Trophoblast cell (in vitro differentiated cells and primary cell): Measurements from ENCODE around the gene PRDM11.

Experiments
- DNase-seq, 2 donors: peaks; one replicate each; pipeline ENCODE4 v3.0.0-alpha.2; 2016
- H2AFZ ChIP-seq: 2 replicates; pipeline ENCODE4 v1.6.1; 2013; ENCODE audit warnings: low read length, moderate library complexity, mild to moderate bottlenecking; ENCODE audit not compliant: insufficient read depth, poor library complexity
- H2AK5ac ChIP-seq: 2 replicates; pipeline ENCODE4 v1.6.1; 2013; ENCODE audit warnings: mild to moderate bottlenecking, low read length
- H2BK120ac ChIP-seq: 2 replicates; pipeline ENCODE4 v1.6.1; 2013; ENCODE audit warnings: low read length, mild to moderate bottlenecking, moderate library complexity; ENCODE audit not compliant: insufficient read depth, poor library complexity
- H2BK12ac ChIP-seq: 2 replicates; pipeline ENCODE4 v1.6.1; 2013; ENCODE audit warnings: mild to moderate bottlenecking, low read length, moderate library complexity
- H2BK5ac ChIP-seq: 2 replicates; pipeline ENCODE4 v1.6.1; 2013; ENCODE audit warnings: low read length, low read depth, moderate library complexity, mild to moderate bottlenecking; ENCODE audit not compliant: poor library complexity
- H3K14ac ChIP-seq: 2 replicates; pipeline ENCODE4 v1.6.1; 2013; ENCODE audit warnings: mild to moderate bottlenecking, low read length
- H3K18ac ChIP-seq: 2 replicates; pipeline ENCODE4 v1.6.1; 2013; ENCODE audit warnings: mild to moderate bottlenecking, low read length
- H3K23ac ChIP-seq: 2 replicates; pipeline ENCODE4 v1.6.1; 2013; ENCODE audit warnings: low read length
- H3K27ac ChIP-seq: 2 replicates; pipeline ENCODE4 v1.5.1; 2013; ENCODE audit warnings: low read depth, mild to moderate bottlenecking, inconsistent platforms, low read length, moderate library complexity
- H3K27me3 ChIP-seq: 2 replicates; pipeline ENCODE4 v1.6.1; 2013; ENCODE audit warnings: inconsistent platforms, mild to moderate bottlenecking, low read length, moderate library complexity; ENCODE audit not compliant: insufficient read depth
- H3K36me3 ChIP-seq, 2 experiments: 1 replicate in 1 of 2; 2 replicates in 1 of 2; pipeline ENCODE4 v1.6.1; 2013; ENCODE audit warnings: low read length in 2 of 2, mild to moderate bottlenecking in 2 of 2, moderate library complexity in 1 of 2; ENCODE audit not compliant: insufficient read depth in 2 of 2, control insufficient read depth in 1 of 2
- H3K4ac ChIP-seq: 2 replicates; pipeline ENCODE4 v1.6.1; 2013; ENCODE audit warnings: low read depth, mild to moderate bottlenecking, low read length, moderate library complexity
- H3K4me1 ChIP-seq, 2 experiments: 1 replicate in 1 of 2; 2 replicates in 1 of 2; pipeline ENCODE4 v1.6.1; 2013; ENCODE audit warnings: low read length in 2 of 2, mild to moderate bottlenecking in 2 of 2, moderate library complexity in 1 of 2; ENCODE audit not compliant: insufficient read depth in 2 of 2, control insufficient read depth in 1 of 2
- H3K4me2 ChIP-seq: 2 replicates; pipeline ENCODE4 v1.6.1; 2013; ENCODE audit warnings: inconsistent platforms, mild to moderate bottlenecking, low read length, moderate library complexity
- H3K4me3 ChIP-seq: 2 replicates; pipeline ENCODE4 v1.5.1; 2013; ENCODE audit warnings: mild to moderate bottlenecking, low read depth, low read length, inconsistent platforms
- H3K79me1 ChIP-seq: one replicate; pipeline ENCODE4 v1.6.1; 2013; ENCODE audit warnings: low read length
- H3K79me2 ChIP-seq: 2 replicates; pipeline ENCODE4 v1.6.1; 2013; ENCODE audit warnings: low read length, mild to moderate bottlenecking; ENCODE audit not compliant: control insufficient read depth, insufficient read depth, poor library complexity
- H3K9ac ChIP-seq: 2 replicates; pipeline ENCODE4 v1.6.1; 2013; ENCODE audit warnings: mild to moderate bottlenecking, low read length
- H3K9me3 ChIP-seq: 2 replicates; pipeline ENCODE4 v1.6.1; 2013; ENCODE audit warnings: low read depth, mild to moderate bottlenecking, control low read depth, inconsistent platforms, low read length; ENCODE audit not compliant: insufficient read depth
- H4K12ac ChIP-seq: 2 replicates; pipeline ENCODE4 v1.6.1; 2013; ENCODE audit warnings: low read depth, mild to moderate bottlenecking, low read length, moderate library complexity
- H4K8ac ChIP-seq: 2 replicates; pipeline ENCODE4 v1.6.1; 2013; ENCODE audit warnings: low read depth, mild to moderate bottlenecking, low read length, moderate library complexity
- H4K91ac ChIP-seq: one replicate; pipeline ENCODE4 v1.6.1; 2013; ENCODE audit warnings: low read depth, mild to moderate bottlenecking, low read length, moderate library complexity
- WGBS: extraction: QIAGEN DNeasy Blood & Tissue Kit; methylation state at CpG from one replicate; pipeline ENCODE4 v1.1.7; 2013; ENCODE audit warnings: missing lambda C conversion rate; ENCODE audit not compliant: insufficient read length, insufficient coverage; ENCODE audit errors: extremely low coverage; 5-methylcytosine and 5-hydroxymethylcytosine counted together

Gene PRDM11

DNA sequence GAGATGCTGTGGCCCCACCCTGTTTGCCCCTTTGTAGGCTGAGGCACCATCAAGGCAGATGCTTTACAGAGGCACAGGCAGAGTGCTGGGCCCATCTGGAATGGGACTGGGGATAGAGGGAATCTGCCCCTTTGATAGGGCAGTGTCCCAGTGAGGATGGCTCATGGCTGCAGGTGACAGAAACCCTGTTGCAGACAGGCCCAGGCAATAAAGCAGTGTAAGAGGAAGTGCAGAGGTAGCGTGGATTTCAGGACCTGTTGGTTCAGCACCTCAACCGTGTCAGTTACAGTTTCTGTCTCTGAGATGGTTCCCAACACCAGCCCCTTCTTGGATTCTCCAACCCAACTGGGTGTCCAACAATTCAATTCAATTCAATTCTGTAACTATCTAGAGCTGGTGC is 25.1 kb downstream of the PRDM11 start:
- Histone ChIP-seq H3K36me3 (no peaks in the 10 kb centered on the region), H3K4me1 (no peaks in the 10 kb centered on the region), H3K4me3 (no peak overlapping the region), H2BK12ac (no peak overlapping the region), H4K12ac (no peak overlapping the region), H3K4me2 (no peak overlapping the region), H3K18ac (no peak overlapping the region), H3K14ac (no peak overlapping the region), H2BK5ac (no peak overlapping the region), H4K8ac (no peak overlapping the region), H3K79me2 (no peaks in the 10 kb centered on the region), H3K9ac (no peak overlapping the region), H3K27me3 (no peaks in the 10 kb centered on the region), H3K27ac (no peak overlapping the region), H3K23ac (no peak overlapping the region), H4K91ac (no peak overlapping the region), H3K4ac (no peak overlapping the region), H3K79me1 (no peaks in the 10 kb centered on the region), H3K9me3 (no peaks in the 10 kb centered on the region), H2AFZ (no peak overlapping the region), H2BK120ac (no peak overlapping the region), H2AK5ac (no peak overlapping the region)
- no peak for DNase-seq
- no CpG with 5 or more reads among the region's 2 CpGs for WGBS

DNA sequence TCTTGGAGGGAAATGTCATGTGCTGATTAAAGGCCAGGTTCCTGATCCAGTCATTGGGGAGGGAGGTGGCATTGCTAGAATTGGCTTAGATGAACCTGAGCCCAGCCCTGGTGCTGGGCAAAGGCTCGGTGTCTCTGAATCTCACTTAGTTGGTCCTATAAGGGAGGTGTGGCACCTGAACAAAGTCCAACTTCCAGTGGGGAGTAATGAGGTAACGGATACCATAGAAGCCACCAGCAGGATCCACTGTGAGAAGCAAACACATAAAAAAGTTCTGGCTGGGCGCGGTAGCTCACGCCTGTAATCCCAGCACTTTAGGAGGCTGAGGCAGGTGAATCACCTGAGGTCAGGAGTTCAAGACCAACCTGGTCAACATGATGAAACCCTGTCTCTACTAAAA is 26.6 kb downstream of the PRDM11 start:
- H2BK12ac ChIP-seq: no peak overlapping the region
- no peak overlapping the region for H4K8ac ChIP-seq
- no peak overlapping the region for H2BK120ac ChIP-seq
- no peak overlapping the region for H3K27ac ChIP-seq
- no peak overlapping the region for H4K12ac ChIP-seq
- H3K4me2 ChIP-seq: no peak overlapping the region
- H4K91ac ChIP-seq: no peak overlapping the region
- DNase-seq: no peak
- no peaks in the 10 kb centered on the region for H3K79me1 ChIP-seq
- H3K18ac ChIP-seq: no peak overlapping the region
- H3K23ac ChIP-seq: no peak overlapping the region
- no peak overlapping the region for H2AK5ac ChIP-seq
- H2AFZ ChIP-seq: no peak overlapping the region
- H3K27me3 ChIP-seq: no peaks in the 10 kb centered on the region
- H2BK5ac ChIP-seq: no peak overlapping the region
- H3K9ac ChIP-seq: no peak overlapping the region
- no CpG with 5 or more reads among the region's 5 CpGs for WGBS
- H3K9me3 ChIP-seq: no peaks in the 10 kb centered on the region
- H3K36me3 ChIP-seq: no peaks in the 10 kb centered on the region
- no peak overlapping the region for H3K14ac ChIP-seq
- no peak overlapping the region for H3K4ac ChIP-seq
- no peaks in the 10 kb centered on the region for H3K4me1 ChIP-seq
- H3K79me2 ChIP-seq: no peaks in the 10 kb centered on the region
- H3K4me3 ChIP-seq: no peak overlapping the region

DNA sequence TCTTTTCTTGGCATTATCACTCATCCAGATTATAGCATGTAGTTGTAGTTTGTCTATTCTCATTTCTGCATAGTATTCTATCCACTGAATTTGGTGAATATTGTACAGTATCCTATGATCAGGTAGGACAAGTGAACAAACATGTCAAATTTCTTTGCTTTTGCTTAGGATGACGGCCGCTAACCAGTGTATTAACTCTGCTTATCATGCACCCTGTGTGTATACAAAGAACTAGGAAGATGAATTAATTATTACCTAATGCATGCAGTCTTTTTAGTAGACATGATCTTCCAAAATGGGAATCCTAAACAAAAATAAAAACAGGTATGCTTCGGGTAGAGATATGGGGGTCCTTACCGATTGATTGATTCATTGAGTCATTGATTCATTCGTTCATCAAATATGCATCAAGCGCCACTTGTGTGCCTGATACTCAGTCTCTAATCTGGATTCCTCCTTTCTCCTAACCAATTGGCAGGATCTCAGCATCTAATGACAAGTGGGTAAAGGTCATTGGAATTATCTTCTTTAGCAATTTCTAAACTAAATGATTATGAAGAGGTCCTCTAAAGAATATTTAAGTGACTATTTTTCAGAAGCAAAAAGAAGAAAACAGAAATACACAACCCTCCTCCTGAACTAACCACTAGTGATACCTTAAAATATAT is 27.9 kb downstream of the PRDM11 start:
- H3K27me3 ChIP-seq: no peaks in the 10 kb centered on the region
- no peaks in the 10 kb centered on the region for H3K36me3 ChIP-seq
- no peak overlapping the region for H4K12ac ChIP-seq
- no peak overlapping the region for H3K14ac ChIP-seq
- no peaks in the 10 kb centered on the region for H3K9me3 ChIP-seq
- H3K4ac ChIP-seq: no peak overlapping the region
- H2BK12ac ChIP-seq: no peak overlapping the region
- H3K79me1 ChIP-seq: no peaks in the 10 kb centered on the region
- no peak overlapping the region for H3K23ac ChIP-seq
- no peak overlapping the region for H4K91ac ChIP-seq
- no peak overlapping the region for H3K9ac ChIP-seq
- no peak overlapping the region for H2BK5ac ChIP-seq
- DNase-seq: no peak
- WGBS: no CpG with 5 or more reads among the region's 6 CpGs
- no peak overlapping the region for H3K27ac ChIP-seq
- H3K18ac ChIP-seq: no peak overlapping the region
- H3K79me2 ChIP-seq: no peaks in the 10 kb centered on the region
- no peak overlapping the region for H4K8ac ChIP-seq
- H2BK120ac ChIP-seq: no peak overlapping the region
- no peaks in the 10 kb centered on the region for H3K4me1 ChIP-seq
- no peak overlapping the region for H3K4me2 ChIP-seq
- H2AK5ac ChIP-seq: no peak overlapping the region
- no peak overlapping the region for H2AFZ ChIP-seq
- no peak overlapping the region for H3K4me3 ChIP-seq

DNA sequence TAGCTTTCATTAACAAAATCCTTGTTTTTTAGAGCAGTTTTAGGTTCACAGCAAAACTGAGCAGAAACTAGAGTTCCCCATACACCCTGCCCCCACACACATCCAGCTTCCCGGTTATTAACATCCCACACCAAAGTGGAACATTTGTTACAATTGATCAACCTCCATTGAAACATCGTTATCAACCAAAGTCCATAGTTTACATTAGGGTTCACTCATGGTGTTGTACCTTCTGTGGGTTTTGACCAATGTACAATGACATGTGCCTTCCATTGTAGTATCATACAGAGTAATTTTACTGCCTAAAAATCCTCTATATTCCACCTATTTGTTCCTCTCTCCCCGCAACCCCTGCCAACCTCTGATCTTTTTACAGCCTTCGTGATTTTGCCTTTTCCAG is 28.5 kb downstream of the PRDM11 start:
- Histone ChIP-seq H4K8ac (no peak overlapping the region), H2BK5ac (no peak overlapping the region)
- no CpG with 5 or more reads among the region's 4 CpGs for WGBS

More for the DNA sequence above, 28.5 kb downstream of the PRDM11 start:
- H3K36me3 ChIP-seq: no peaks in the 10 kb centered on the region
- H3K18ac ChIP-seq: no peak overlapping the region
- peaks cover 4% of the 10 kb centered on the region in 2 experiments for H3K4me1 ChIP-seq
- H2AK5ac ChIP-seq: no peak overlapping the region
- H3K27ac ChIP-seq: no peak overlapping the region
- no peak overlapping the region for H3K4ac ChIP-seq
- H2AFZ ChIP-seq: no peak overlapping the region
- H3K4me3 ChIP-seq: no peak overlapping the region
- H3K23ac ChIP-seq: no peak overlapping the region
- no peaks in the 10 kb centered on the region for H3K27me3 ChIP-seq
- H3K9me3 ChIP-seq: no peaks in the 10 kb centered on the region
- H3K9ac ChIP-seq: no peak overlapping the region
- H3K4me2 ChIP-seq: no peak overlapping the region
- H2BK120ac ChIP-seq: no peak overlapping the region
- no peaks in the 10 kb centered on the region for H3K79me1 ChIP-seq
- H4K12ac ChIP-seq: no peak overlapping the region
- no peak overlapping the region for H2BK12ac ChIP-seq
- DNase-seq: no peak
- no peak overlapping the region for H3K14ac ChIP-seq
- no peak overlapping the region for H4K91ac ChIP-seq
- H3K79me2 ChIP-seq: no peaks in the 10 kb centered on the region
